ENCODE results near the gene CLIP4.

CLIP4 gene

GRCh38 chr2:29110916-29111535, 4.2 kb upstream of the CLIP4 start:
- Histone ChIP-seq H3K27me3 (ENCODE audit: insufficient read depth, low read depth) (no peaks in the 10 kb centered on the region), H3K79me2 (ENCODE audit: insufficient read depth, low read depth) (no peaks in the 10 kb centered on the region), H2AFZ (ENCODE audit: low read depth) (no peak overlapping the region), H3K9ac (no peak overlapping the region), H3K4me1 (ENCODE audit: low read depth, poor library complexity, severe bottlenecking) (peaks cover 7% of the 10 kb centered on the region), H3K4me2 (no peak overlapping the region), H3K27ac (no peak overlapping the region), H3K36me3 (ENCODE audit: insufficient read depth) (no peaks in the 10 kb centered on the region), H4K20me1 (ENCODE audit: insufficient read depth) (no peaks in the 10 kb centered on the region), H3K4me3 (IDR thresholded peaks at IDR 0.05; ENCODE audit: insufficient read depth, low read depth, low read length) (no peak overlapping the region)
- no peak for TF ChIP-seq CTCF (conservative IDR thresholded peaks at IDR 0.05; ENCODE audit: low read depth, low read length)

GRCh38 chr2:29112379-29112778, 2.8 kb upstream of the CLIP4 start:
- H3K79me2 ChIP-seq (ENCODE audit: insufficient read depth, low read depth): no peaks in the 10 kb centered on the region
- H3K27ac ChIP-seq: no peak overlapping the region
- no peak overlapping the region for H3K4me3 ChIP-seq (IDR thresholded peaks at IDR 0.05; ENCODE audit: insufficient read depth, low read depth, low read length)
- H3K27me3 ChIP-seq (ENCODE audit: insufficient read depth, low read depth): no peaks in the 10 kb centered on the region
- H4K20me1 ChIP-seq (ENCODE audit: insufficient read depth): no peaks in the 10 kb centered on the region
- H2AFZ ChIP-seq (ENCODE audit: low read depth): no peak overlapping the region
- H3K9ac ChIP-seq: no peak overlapping the region
- TF ChIP-seq CTCF (conservative IDR thresholded peaks at IDR 0.05; ENCODE audit: low read depth, low read length): no peak
- H3K4me1 ChIP-seq (ENCODE audit: low read depth, poor library complexity, severe bottlenecking): peaks cover 14% of the 10 kb centered on the region
- H3K4me2 ChIP-seq: no peak overlapping the region
- H3K36me3 ChIP-seq (ENCODE audit: insufficient read depth): no peaks in the 10 kb centered on the region

- H3K4me3 ChIP-seq (IDR thresholded peaks at IDR 0.05; ENCODE audit: insufficient read depth, low read depth, low read length): no peak overlapping the region
- no peaks in the 10 kb centered on the region for H3K79me2 ChIP-seq (ENCODE audit: insufficient read depth, low read depth)
- no peak overlapping the region for H3K4me2 ChIP-seq
- H3K4me1 ChIP-seq (ENCODE audit: low read depth, poor library complexity, severe bottlenecking): peaks cover 14% of the 10 kb centered on the region
- H3K36me3 ChIP-seq (ENCODE audit: insufficient read depth): no peaks in the 10 kb centered on the region
- no peak overlapping the region for H3K27ac ChIP-seq
- no peak overlapping the region for H2AFZ ChIP-seq (ENCODE audit: low read depth)
- H3K27me3 ChIP-seq (ENCODE audit: insufficient read depth, low read depth): no peaks in the 10 kb centered on the region
- TF ChIP-seq CTCF (conservative IDR thresholded peaks at IDR 0.05; ENCODE audit: low read depth, low read length): no peak
- H4K20me1 ChIP-seq (ENCODE audit: insufficient read depth): no peaks in the 10 kb centered on the region
- no peak overlapping the region for H3K9ac ChIP-seq
Observed at GRCh38 chr2:29113027-29113686, 2.1 kb upstream of the CLIP4 start.

GRCh38 chr2:29113891-29114321, 1.3 kb upstream of the CLIP4 start:
- H3K27me3 ChIP-seq (ENCODE audit: insufficient read depth, low read depth): no peaks in the 10 kb centered on the region

More at GRCh38 chr2:29113891-29114321, 1.3 kb upstream of the CLIP4 start:
- Histone ChIP-seq H3K27ac (no peak overlapping the region), H3K4me3 (IDR thresholded peaks at IDR 0.05; ENCODE audit: insufficient read depth, low read depth, low read length) (no peak overlapping the region), H2AFZ (ENCODE audit: low read depth) (no peak overlapping the region), H3K4me1 (ENCODE audit: low read depth, poor library complexity, severe bottlenecking) (peaks cover 14% of the 10 kb centered on the region), H3K79me2 (ENCODE audit: insufficient read depth, low read depth) (no peaks in the 10 kb centered on the region), H4K20me1 (ENCODE audit: insufficient read depth) (no peaks in the 10 kb centered on the region), H3K9ac (no peak overlapping the region), H3K36me3 (ENCODE audit: insufficient read depth) (no peaks in the 10 kb centered on the region), H3K4me2 (no peak overlapping the region; the same call in 1 of the 2 replicates)
- no peak for TF ChIP-seq CTCF (conservative IDR thresholded peaks at IDR 0.05; ENCODE audit: low read depth, low read length)

Data from KMS-11 (cell line).